Non-pigmented ciliary epithelial cell (primary cell): ENCODE results near the gene SF3B1.
"Not testable (repeated sequence)": the region's sequence is repeated elsewhere in the genome, so short reads cannot be mapped to it uniquely, and the experiment has no call there.

Experiments
- DNase-seq: peaks from one replicate; pipeline ENCODE4 v3.0.0-alpha.2; 2010; ENCODE audit warnings: low read depth

Gene SF3B1

GRCh38 chr2:197379918-197380309 is 54.9 kb downstream of the SF3B1 start:
- DNase-seq: not testable (repeated sequence)

GRCh38 chr2:197379308-197379917 is 55.4 kb downstream of the SF3B1 start:
- DNase-seq: peak; percentile 24

- DNase-seq: no peak
Measured at GRCh38 chr2:197378494-197379307, 56.1 kb downstream of the SF3B1 start.

GRCh38 chr2:197378086-197378485 is 56.7 kb downstream of the SF3B1 start:
- DNase-seq: no peak

GRCh38 chr2:197377670-197378069 is 57.2 kb downstream of the SF3B1 start:
- DNase-seq: no peak

- DNase-seq: no peak
Measured at GRCh38 chr2:197372592-197372991, 62.2 kb downstream of the SF3B1 start.

- not testable (repeated sequence) for DNase-seq
Measured at GRCh38 chr2:197370664-197371063, 64.2 kb downstream of the SF3B1 start.

- no peak for DNase-seq
Measured at GRCh38 chr2:197369933-197370320, 64.9 kb downstream of the SF3B1 start.

GRCh38 chr2:197369228-197369932 is 65.4 kb downstream of the SF3B1 start:
- DNase-seq: no peak

GRCh38 chr2:197368412-197368811 is 66.4 kb downstream of the SF3B1 start:
- DNase-seq: no peak

- no peak for DNase-seq
Measured at GRCh38 chr2:197363998-197364397, 70.8 kb downstream of the SF3B1 start.

GRCh38 chr2:197360744-197361156 is 74.1 kb downstream of the SF3B1 start:
- no peak for DNase-seq

- no peak for DNase-seq
Measured at GRCh38 chr2:197359859-197360258, 75.0 kb downstream of the SF3B1 start.

GRCh38 chr2:197358931-197359330 is 75.9 kb downstream of the SF3B1 start:
- DNase-seq: no peak

- no peak for DNase-seq
Measured at GRCh38 chr2:197357986-197358385, 76.8 kb downstream of the SF3B1 start.

- no peak for DNase-seq
Measured at GRCh38 chr2:197356136-197356535, 78.7 kb downstream of the SF3B1 start.

GRCh38 chr2:197354169-197354558 is 80.7 kb downstream of the SF3B1 start:
- DNase-seq: no peak

GRCh38 chr2:197353393-197354168 is 81.2 kb downstream of the SF3B1 start:
- no peak for DNase-seq

GRCh38 chr2:197349699-197350098 is 85.1 kb downstream of the SF3B1 start:
- DNase-seq: no peak

- DNase-seq: no peak
Measured at GRCh38 chr2:197348721-197349360, 86.0 kb downstream of the SF3B1 start.

- DNase-seq: no peak
Measured at GRCh38 chr2:197345846-197346370, 88.9 kb downstream of the SF3B1 start.
